Right lobe of liver (tissue), 6 donors: ENCODE data around the gene KCTD19. TPM values are rescaled to one million over a fixed set of nuclear protein-coding genes. Genes with fewer than 3 reads are reported as not detected.
A peak's percentile ranks its signal among the peaks of the same experiment; 100 is the strongest.
"Not testable (repeated sequence)": the region's sequence is repeated elsewhere in the genome, so short reads cannot be mapped to it uniquely, and the experiment has no call there.

ENCODE experiments used
- ATAC-seq, 4 donors: fragments of 200-7000 bp; cut with Tn5 transposase; one replicate each; pipeline ENCODE4 v1.9.1; 2020; ENCODE audit warnings: mild to moderate bottlenecking in 4 of 4, moderate library complexity in 4 of 4
- DNase-seq, 3 donors: peaks; one replicate each; pipeline ENCODE4 v3.0.0-alpha.2; 2020
- H3K27ac ChIP-seq, 3 donors: fragments of 200-600 bp; one replicate each; pipeline ENCODE4 v1.8.0; 2022
- H3K27me3 ChIP-seq, 2 donors: fragments of 200-600 bp; one replicate each; pipeline ENCODE4 v1.8.0; 2022
- H3K36me3 ChIP-seq, 4 donors: fragments of 200-600 bp; sonication (generic) in 1 of 4; one replicate each; pipeline versions ENCODE4 v1.5.1 to v1.8.0; 2017 to 2022; ENCODE audit warnings: control low read depth in 1 of 4
- H3K4me1 ChIP-seq, 4 donors: fragments of 200-600 bp; sonication (generic) in 1 of 4; one replicate each; pipeline versions ENCODE4 v1.5.1 to v1.8.0; 2017 to 2022; ENCODE audit warnings: control low read depth in 1 of 4
- H3K4me3 ChIP-seq, 3 donors: fragments of 200-600 bp; one replicate each; pipeline ENCODE4 v1.8.0; 2022
- H3K9me3 ChIP-seq, 4 donors: fragments of 200-600 bp; sonication (generic) in 1 of 4; one replicate each; pipeline versions ENCODE4 v1.5.1 to v1.8.0; 2017 to 2022; ENCODE audit warnings: control low read depth in 1 of 4
- CTCF ChIP-seq, 4 donors: fragments of 200-600 bp in 3 of 4; fragments of 450-650 bp in 1 of 4; IDR thresholded peaks; one replicate each; pipeline versions ENCODE4 v1.5.1 to v1.8.0; 2016 to 2022; ENCODE audit warnings: antibody characterized with exemption in 4 of 4, mild to moderate bottlenecking in 2 of 4
- POLR2A ChIP-seq: fragments of 450-650 bp; IDR thresholded peaks from one replicate; pipeline ENCODE4 v1.6.1; 2017; ENCODE audit warnings: antibody characterized with exemption, mild to moderate bottlenecking
- WGBS: methylation state at CpG from one replicate; pipeline ENCODE4 v1.1.6; 2018; ENCODE audit warnings: low coverage, low lambda C conversion rate; ENCODE audit not compliant: insufficient coverage; ENCODE audit errors: missing lambda C conversion rate; 5-methylcytosine and 5-hydroxymethylcytosine counted together
- intact Hi-C, 2 donors: fragments of 100-400 bp; cut with DNase I; formaldehyde crosslinking; loops; one replicate each; pipeline versions ENCODE4 v1.11.2 to v1.14.1; 2022
- long read RNA-seq: library from polyadenylated mRNA; unstranded; transcript quantifications from one replicate; pipeline ENCODE4 v2.0.0, GENCODE V29; 2019
- total RNA-seq, 6 experiments: library from RNA; depleted of rRNA in 2 of 6; stranded (reverse); fragments of >200 nt in 2 of 6; fragmentation: NEBNext Ultra II Directional in 3 of 6; extraction: Animal tissue kit (Norgen Biotek cat#: 25700) in 3 of 6; gene quantifications; one replicate each; pipeline versions ENCODE4 v1.1.0 to v1.2.4, GENCODE V29; 2016 to 2023
- donor health status: DM: no; HTN: yes; CAD: no.
- donor health status: DM: no; HTN: no; CAD: no.
- donor health status: DM: no; HTN: no; CAD: no.
- donor health status: DM: no; HTN: yes; CAD: no.
- donor health status: DM: no; HTN: yes; CAD: no.

KCTD19 gene
- total RNA-seq = not detected
- long read RNA-seq = 0 reads

DNA sequence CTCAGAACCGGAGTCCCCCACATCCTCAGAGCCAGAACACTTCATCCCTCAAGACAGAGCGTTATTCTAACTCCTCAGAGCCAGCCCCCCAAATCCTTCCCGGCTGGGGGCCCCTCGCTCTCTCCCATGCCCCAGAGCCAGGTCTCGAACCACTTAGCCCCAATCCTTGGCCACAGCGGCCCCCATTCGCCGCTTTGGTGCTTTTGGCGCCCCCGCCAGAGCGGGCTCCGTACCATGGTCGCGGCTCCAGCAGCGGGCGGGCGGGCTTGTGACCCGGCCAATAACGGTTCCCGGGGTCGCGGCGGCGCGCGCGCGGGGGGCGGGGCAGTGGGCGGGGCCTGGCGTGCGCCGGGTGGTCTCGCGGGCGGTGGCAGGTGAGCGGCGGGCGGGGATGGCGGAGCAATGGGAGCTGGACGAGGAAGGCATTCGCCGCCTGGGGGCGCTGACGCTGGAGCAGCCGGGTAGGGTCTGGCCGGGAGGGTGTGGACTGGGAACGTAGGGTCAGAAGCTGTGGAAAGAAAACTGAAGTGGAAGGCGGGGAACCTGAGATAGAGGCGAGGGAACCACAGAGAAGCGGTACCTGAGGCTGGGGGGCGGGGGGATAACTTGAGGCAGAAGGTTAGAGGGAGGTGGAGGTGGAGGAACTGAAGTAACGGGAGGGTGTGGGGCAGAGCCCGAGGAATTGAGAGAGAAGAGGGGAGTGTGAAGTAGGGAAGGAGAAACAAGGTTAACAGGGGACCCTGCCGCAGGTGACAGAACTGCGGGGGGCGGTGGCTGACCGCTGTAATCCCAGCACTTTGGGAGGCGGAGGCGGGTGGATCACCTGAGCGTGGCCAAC, at the start of gene KCTD19, which contains the start of gene LRRC36:
Gene KCTD19 (minus strand): TSS at position 270 of the 838 bp plus-strand sequence. CDS start 34 bp downstream, at position 236.
Gene LRRC36 (plus strand): TSS at position 344 of the 838 bp plus-strand sequence. CDS start 48 bp downstream, at position 392.
- H3K9me3 ChIP-seq = no peaks in the 10 kb centered on the region
- peaks cover 0 to 6% (median 0%) of the 10 kb centered on the region in 4 donors for H3K4me1 ChIP-seq
- H3K4me3 ChIP-seq = peak within 1 kb of the TSS in 2 of 3 donors; percentile 16 to 36
- ATAC-seq = peak; percentile 33 to 57 (median 50)
- no peaks in the 10 kb centered on the region for H3K27me3 ChIP-seq
- 11% methylated on average over 60 of the region's 61 CpGs for WGBS
- intact Hi-C loops = no loop called here
- no peak within 1 kb of the TSS for H3K27ac ChIP-seq
- H3K36me3 ChIP-seq = no peaks in the 10 kb centered on the region
- no peak for TF ChIP-seq POLR2A
- peak; percentile 11 to 35 (median 24) for TF ChIP-seq CTCF (IDR thresholded peaks at IDR 0.05)
- peak; percentile 54 to 62 (median 55) for DNase-seq

DNA sequence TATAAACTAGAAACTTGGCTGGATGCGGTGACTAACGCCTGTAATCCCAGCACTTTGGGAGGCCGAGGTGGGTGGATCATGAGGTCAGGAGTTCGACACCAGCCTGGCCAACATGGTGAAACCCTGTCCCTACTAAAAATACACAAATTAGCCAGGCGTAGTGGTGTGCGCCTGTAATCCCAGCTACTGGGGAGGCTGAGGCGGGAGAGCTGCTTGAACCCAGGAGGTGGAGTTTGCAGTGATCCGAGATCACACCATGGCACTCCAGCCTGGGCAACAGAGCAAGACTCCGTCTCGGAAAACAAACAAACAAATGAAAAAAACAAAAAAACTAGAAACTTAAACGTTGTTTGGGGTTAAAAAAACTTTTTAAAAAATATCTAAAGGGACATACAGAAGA, 49.5 kb upstream of the KCTD19 start:
- WGBS = 86% methylated on average over 11 of the region's 11 CpGs
- DNase-seq, ATAC-seq, H3K4me1 ChIP-seq, H3K4me3 ChIP-seq, H3K36me3 ChIP-seq, H3K27me3 ChIP-seq, H3K9me3 ChIP-seq, intact Hi-C loops, H3K27ac ChIP-seq: not testable (repeated sequence)

DNA sequence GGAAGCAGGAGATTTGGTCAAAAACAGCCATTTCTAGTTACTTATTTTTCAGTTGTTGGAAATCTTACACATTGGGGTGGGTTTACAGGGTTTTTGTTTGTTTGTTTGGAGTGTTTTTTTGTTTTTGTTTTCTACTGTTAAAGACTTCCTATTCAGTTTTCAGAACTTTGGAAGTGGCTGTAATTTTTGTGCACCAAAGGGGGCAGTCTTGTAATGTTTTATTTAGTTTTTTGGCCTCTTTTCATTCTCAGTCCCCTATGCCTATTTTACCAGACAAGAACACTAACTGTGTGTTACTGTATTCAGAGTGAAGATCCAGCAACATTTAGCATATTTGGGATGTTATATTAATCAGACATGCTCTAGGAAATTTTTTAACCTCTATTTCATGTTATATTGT, 46.1 kb upstream of the KCTD19 start:
- H3K36me3 ChIP-seq = no peaks in the 10 kb centered on the region
- H3K4me1 ChIP-seq = no peaks in the 10 kb centered on the region
- DNase-seq (no peak), ATAC-seq (peak in 1 of 4 donors; percentile 24)
- intact Hi-C loops = no loop called here
- H3K9me3 ChIP-seq = no peaks in the 10 kb centered on the region
- no peaks in the 10 kb centered on the region for H3K27me3 ChIP-seq
- TF ChIP-seq POLR2A (no peak), CTCF (IDR thresholded peaks at IDR 0.05) (peak; percentile 25 to 46 (median 28))
- no peak overlapping the region for H3K27ac ChIP-seq
- H3K4me3 ChIP-seq = no peak overlapping the region

- no peaks in the 10 kb centered on the region for H3K4me1 ChIP-seq
- no peaks in the 10 kb centered on the region for H3K9me3 ChIP-seq
- H3K4me3 ChIP-seq = no peak overlapping the region
- ATAC-seq (no peak), DNase-seq (no peak)
- 59% methylated on average over 3 of the region's 4 CpGs for WGBS
- H3K27me3 ChIP-seq = no peaks in the 10 kb centered on the region
- H3K27ac ChIP-seq = no peak overlapping the region
- TF ChIP-seq CTCF (IDR thresholded peaks at IDR 0.05) = no peak
- no peak for TF ChIP-seq POLR2A
- intact Hi-C loops = no loop called here
- no peaks in the 10 kb centered on the region for H3K36me3 ChIP-seq
Measured at GRCh38 chr16:67370661-67371060, 44.1 kb upstream of the KCTD19 start.

DNA sequence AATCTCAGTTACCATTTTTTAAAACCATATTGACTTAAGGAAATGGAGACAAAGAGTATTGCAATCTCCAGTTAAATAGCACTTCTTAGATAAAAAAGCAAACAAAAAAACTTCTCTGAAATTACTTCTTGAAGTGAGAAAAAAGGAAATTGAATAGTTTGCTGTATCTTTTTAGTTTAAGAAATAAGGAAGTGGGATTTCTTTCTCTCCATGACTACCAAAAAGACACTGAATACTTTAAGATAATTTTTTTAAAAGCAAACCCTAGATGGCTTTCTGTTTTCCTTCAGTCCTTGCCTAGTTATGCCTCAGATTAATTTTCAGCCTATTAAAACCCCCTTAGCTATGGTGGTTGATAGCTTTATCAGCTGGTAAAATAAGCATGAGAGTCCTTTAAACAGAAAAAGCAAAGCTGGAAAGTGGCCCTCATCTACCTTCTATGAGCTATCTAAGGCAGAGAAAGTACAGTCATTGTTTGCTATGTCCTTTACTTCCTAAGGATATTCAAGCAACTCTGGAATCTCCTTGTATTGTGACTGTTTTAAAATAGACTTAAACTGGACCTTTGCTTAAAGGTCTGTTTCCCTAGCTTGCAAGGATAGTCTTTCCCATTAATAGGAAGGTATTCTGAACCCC, 38.2 kb upstream of the KCTD19 start:
- intact Hi-C loops = no loop called here
- no peaks in the 10 kb centered on the region for H3K27me3 ChIP-seq
- TF ChIP-seq CTCF (IDR thresholded peaks at IDR 0.05) (no peak), POLR2A (no peak)
- H3K36me3 ChIP-seq = no peaks in the 10 kb centered on the region
- H3K4me1 ChIP-seq = no peaks in the 10 kb centered on the region
- DNase-seq = no peak
- H3K4me3 ChIP-seq = no peak overlapping the region
- H3K27ac ChIP-seq = no peak overlapping the region
- H3K9me3 ChIP-seq = no peaks in the 10 kb centered on the region
- ATAC-seq = no peak
